Parathyroid adenoma (tissue), 2 donors: ENCODE data around the gene LACTB.
"Not testable (repeated sequence)": the region's sequence is repeated elsewhere in the genome, so short reads cannot be mapped to it uniquely, and the experiment has no call there.

Experiments used
- H2AFZ ChIP-seq: fragments of 300-600 bp; sonication (generic); one replicate; pipeline ENCODE4 v1.7.0; 2017; ENCODE audit warnings: antibody characterized with exemption, mild to moderate bottlenecking
- H3K27ac ChIP-seq: fragments of 300-600 bp; sonication (generic); one replicate; pipeline ENCODE4 v1.7.0; 2017
- H3K27me3 ChIP-seq: fragments of 300-600 bp; sonication (generic); one replicate; pipeline ENCODE4 v1.7.0; 2017; ENCODE audit warnings: low read length; ENCODE audit not compliant: control insufficient read depth, insufficient read depth
- H3K36me3 ChIP-seq: fragments of 300-600 bp; sonication (generic); one replicate; pipeline ENCODE4 v1.7.0; 2017; ENCODE audit warnings: low read length; ENCODE audit not compliant: control insufficient read depth, insufficient read depth
- H3K4me1 ChIP-seq: fragments of 300-600 bp; sonication (generic); one replicate; pipeline ENCODE4 v1.7.0; 2017; ENCODE audit warnings: control low read depth
- H3K4me2 ChIP-seq: fragments of 300-600 bp; sonication (generic); one replicate; pipeline ENCODE4 v1.7.0; 2017; ENCODE audit warnings: low read length
- H3K4me3 ChIP-seq: fragments of 300-600 bp; sonication (generic); one replicate; pipeline ENCODE4 v1.7.0; 2017; ENCODE audit warnings: low read depth, low read length
- H3K79me2 ChIP-seq: fragments of 300-600 bp; sonication (generic); one replicate; pipeline ENCODE4 v1.7.0; 2017; ENCODE audit warnings: control low read depth
- H3K9ac ChIP-seq: fragments of 300-600 bp; sonication (generic); one replicate; pipeline ENCODE4 v1.7.0; 2017; ENCODE audit warnings: mild to moderate bottlenecking
- H3K9me3 ChIP-seq: fragments of 300-600 bp; sonication (generic); one replicate; pipeline ENCODE4 v1.7.0; 2017; ENCODE audit warnings: low read length; ENCODE audit not compliant: control insufficient read depth
- TF ChIP-seq, protein P1 (sequence below): fragments of 300-600 bp; sonication (generic); IDR thresholded peaks from one replicate; pipeline ENCODE4 v1.7.0; 2017; ENCODE audit warnings: antibody characterized with exemption, mild to moderate bottlenecking
- donor health status: primary hyperparathyroidism.

The LACTB gene

DNA sequence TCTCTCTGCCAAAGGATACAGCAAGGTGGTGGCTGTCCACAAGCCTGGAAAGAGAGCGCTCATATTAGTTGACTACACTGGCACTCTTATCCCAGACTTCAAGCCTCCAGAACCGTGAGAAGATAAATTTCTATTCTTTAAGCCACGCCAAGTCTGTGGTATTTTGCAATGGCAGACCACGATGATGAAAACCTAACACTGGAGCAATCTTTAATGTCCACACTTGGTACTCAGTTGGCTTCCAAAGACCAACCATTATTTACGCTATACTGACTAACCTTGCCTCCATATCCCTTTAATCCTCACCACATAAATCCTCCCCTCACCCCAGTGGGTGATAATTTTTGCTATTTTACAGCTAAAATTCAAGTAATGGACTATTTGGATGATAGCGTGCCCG is 16.9 kb upstream of the LACTB start:
- Histone ChIP-seq H3K27ac (no peak overlapping the region), H3K79me2 (no peaks in the 10 kb centered on the region)
- TF ChIP-seq, protein P1, sequence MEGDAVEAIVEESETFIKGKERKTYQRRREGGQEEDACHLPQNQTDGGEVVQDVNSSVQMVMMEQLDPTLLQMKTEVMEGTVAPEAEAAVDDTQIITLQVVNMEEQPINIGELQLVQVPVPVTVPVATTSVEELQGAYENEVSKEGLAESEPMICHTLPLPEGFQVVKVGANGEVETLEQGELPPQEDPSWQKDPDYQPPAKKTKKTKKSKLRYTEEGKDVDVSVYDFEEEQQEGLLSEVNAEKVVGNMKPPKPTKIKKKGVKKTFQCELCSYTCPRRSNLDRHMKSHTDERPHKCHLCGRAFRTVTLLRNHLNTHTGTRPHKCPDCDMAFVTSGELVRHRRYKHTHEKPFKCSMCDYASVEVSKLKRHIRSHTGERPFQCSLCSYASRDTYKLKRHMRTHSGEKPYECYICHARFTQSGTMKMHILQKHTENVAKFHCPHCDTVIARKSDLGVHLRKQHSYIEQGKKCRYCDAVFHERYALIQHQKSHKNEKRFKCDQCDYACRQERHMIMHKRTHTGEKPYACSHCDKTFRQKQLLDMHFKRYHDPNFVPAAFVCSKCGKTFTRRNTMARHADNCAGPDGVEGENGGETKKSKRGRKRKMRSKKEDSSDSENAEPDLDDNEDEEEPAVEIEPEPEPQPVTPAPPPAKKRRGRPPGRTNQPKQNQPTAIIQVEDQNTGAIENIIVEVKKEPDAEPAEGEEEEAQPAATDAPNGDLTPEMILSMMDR, result no peak

DNA sequence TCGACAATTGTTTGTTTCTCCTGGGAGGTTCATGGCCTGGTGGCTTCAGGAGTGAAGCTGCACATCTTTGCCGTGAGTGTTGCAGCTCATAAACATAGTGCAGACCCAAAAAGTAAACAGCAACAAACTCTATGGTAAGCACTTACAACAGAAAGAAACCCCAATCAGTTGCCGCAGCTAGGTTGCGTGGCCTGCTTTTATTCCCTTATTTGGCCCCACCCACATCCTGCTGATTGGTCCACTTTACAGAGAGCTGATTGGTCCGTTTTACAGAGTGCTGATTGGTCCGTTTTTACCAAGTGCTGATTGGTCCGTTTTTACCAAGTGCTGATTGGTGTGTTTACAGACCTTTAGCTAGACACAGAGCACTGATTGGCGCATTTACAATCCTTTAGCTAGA is 16.3 kb upstream of the LACTB start:
- not testable (repeated sequence) for H3K9me3 ChIP-seq, H3K27ac ChIP-seq, H3K4me2 ChIP-seq, H3K4me3 ChIP-seq, H3K36me3 ChIP-seq, H3K4me1 ChIP-seq, H3K79me2 ChIP-seq, H2AFZ ChIP-seq, H3K9ac ChIP-seq, H3K27me3 ChIP-seq

More for the DNA sequence above, 16.9 kb upstream of the LACTB start:
- H3K4me1 ChIP-seq, result no peaks in the 10 kb centered on the region
- no peak overlapping the region for H3K9ac ChIP-seq
- no peaks in the 10 kb centered on the region for H3K9me3 ChIP-seq
- no peaks in the 10 kb centered on the region for H3K36me3 ChIP-seq
- H2AFZ ChIP-seq, result no peak overlapping the region
- H3K4me2 ChIP-seq, result no peak overlapping the region
- no peak overlapping the region for H3K4me3 ChIP-seq
- H3K27me3 ChIP-seq, result no peaks in the 10 kb centered on the region

DNA sequence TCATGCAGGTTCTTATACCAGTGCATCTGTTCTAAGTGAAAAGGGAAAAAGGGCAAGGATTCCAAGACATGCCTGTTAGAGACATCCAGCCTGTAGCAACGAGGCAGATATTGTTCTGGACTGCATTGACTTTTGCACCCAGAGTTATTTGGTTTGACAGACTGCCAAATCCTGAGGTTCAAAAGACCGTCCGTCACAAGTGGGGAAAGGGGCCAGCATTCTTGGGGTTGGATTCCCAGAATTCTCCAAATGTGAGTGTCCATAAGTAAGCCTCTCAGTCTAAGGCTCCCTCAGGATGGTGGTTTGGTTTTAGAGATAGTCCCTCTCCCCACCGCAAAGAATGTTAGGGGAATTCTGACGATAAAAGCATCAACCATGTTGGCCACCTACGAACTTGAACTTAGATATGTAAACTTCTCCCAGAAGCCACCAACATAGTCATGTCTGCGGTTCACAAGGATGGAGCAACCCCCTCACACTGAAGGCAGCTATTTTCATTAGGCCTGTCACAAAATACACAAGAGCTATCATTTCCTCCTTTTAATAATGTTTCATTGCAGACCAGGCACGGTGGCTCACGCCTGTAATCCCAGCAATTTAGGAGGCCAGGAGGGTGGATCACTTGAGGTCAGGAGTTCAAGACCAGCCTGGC is 13.6 kb upstream of the LACTB start:
- H3K27ac ChIP-seq, result no peak overlapping the region
- H3K79me2 ChIP-seq, result no peaks in the 10 kb centered on the region
- H3K4me1 ChIP-seq, result no peaks in the 10 kb centered on the region
- H3K36me3 ChIP-seq, result no peaks in the 10 kb centered on the region
- no peak overlapping the region for H3K4me2 ChIP-seq
- H2AFZ ChIP-seq, result no peak overlapping the region
- no peak overlapping the region for H3K4me3 ChIP-seq
- no peaks in the 10 kb centered on the region for H3K27me3 ChIP-seq
- H3K9ac ChIP-seq, result no peak overlapping the region
- TF ChIP-seq, protein P1, result no peak
- H3K9me3 ChIP-seq, result no peaks in the 10 kb centered on the region

DNA sequence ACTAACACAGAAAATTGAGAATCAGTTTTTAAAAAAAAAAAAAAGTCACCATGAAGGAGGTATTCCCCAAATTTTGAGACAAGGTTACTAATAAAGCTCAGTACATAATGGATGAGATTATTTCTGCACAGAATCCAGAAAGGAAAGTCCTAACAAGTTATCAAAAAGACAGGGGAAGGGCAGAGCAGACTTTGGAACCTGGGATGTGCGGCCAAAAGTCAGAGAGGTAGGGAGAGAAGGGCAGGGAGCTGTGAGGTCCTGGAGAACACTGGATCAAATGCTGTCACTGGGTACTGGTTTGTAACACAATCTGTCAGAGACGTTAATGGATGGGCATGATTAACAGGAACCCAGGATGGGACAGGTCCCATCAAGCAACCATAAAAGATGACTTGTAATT is 12.2 kb upstream of the LACTB start:
- H3K4me1 ChIP-seq, result no peaks in the 10 kb centered on the region
- H3K4me2 ChIP-seq, result no peak overlapping the region
- no peak overlapping the region for H3K9ac ChIP-seq
- H3K27me3 ChIP-seq, result no peaks in the 10 kb centered on the region
- no peak overlapping the region for H2AFZ ChIP-seq
- no peaks in the 10 kb centered on the region for H3K9me3 ChIP-seq
- H3K79me2 ChIP-seq, result no peaks in the 10 kb centered on the region
- TF ChIP-seq, protein P1, result no peak
- no peak overlapping the region for H3K4me3 ChIP-seq
- H3K36me3 ChIP-seq, result no peaks in the 10 kb centered on the region
- no peak overlapping the region for H3K27ac ChIP-seq

DNA sequence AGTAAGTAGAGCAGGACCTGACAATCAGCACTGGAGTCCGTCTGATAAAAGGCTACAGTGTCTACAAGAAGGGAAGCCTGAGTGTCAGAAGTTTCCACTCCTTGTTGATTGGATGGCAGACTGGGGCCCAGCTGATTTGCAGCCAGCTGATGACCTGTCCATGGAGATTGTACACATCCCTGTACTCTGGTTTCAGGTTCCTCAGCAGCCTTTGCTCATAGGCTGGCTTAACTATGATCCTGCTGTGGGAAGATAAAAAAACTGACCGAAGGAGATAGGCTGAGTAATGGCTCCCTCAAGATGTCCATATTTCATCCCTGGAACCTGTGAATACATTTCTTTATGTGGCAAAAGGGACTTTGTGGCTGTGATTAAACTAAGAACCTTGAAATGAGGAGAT is 11.7 kb upstream of the LACTB start:
- H3K4me3 ChIP-seq, result no peak overlapping the region
- no peaks in the 10 kb centered on the region for H3K9me3 ChIP-seq

More for the DNA sequence above, 11.7 kb upstream of the LACTB start:
- Histone ChIP-seq H2AFZ (no peak overlapping the region), H3K4me1 (no peaks in the 10 kb centered on the region), H3K9ac (no peak overlapping the region), H3K27me3 (no peaks in the 10 kb centered on the region), H3K79me2 (no peaks in the 10 kb centered on the region), H3K4me2 (no peak overlapping the region), H3K36me3 (no peaks in the 10 kb centered on the region), H3K27ac (no peak overlapping the region)
- TF ChIP-seq, protein P1, result no peak
